SK-N-SH (cell line): ENCODE results near the gene ZNF80.

Experiments
- CHD2 ChIP-seq: fragments of 150-350 bp; IDR thresholded peaks from 2 replicates; pipeline ENCODE4 v1.6.1; 2018; ENCODE audit warnings: low read length; ENCODE audit not compliant: partially characterized antibody
- CTCF ChIP-seq: fragments of 200-600 bp; sonication (generic); IDR thresholded peaks from 2 replicates; pipeline ENCODE4 v1.6.1; 2017; ENCODE audit warnings: antibody characterized with exemption, mild to moderate bottlenecking, moderate library complexity
- ELF1 ChIP-seq: IDR thresholded peaks from 2 replicates; pipeline ENCODE4 v1.4.0; 2012
- GABPA ChIP-seq: IDR thresholded peaks from 2 replicates; pipeline ENCODE4 v1.4.0; 2012; ENCODE audit warnings: low read depth, mild to moderate bottlenecking
- JUND ChIP-seq: IDR thresholded peaks from 2 replicates; pipeline ENCODE4 v1.4.0; 2012
- MEF2A ChIP-seq: IDR thresholded peaks from 2 replicates; pipeline ENCODE4 v1.4.0; 2012; ENCODE audit warnings: low read depth, borderline replicate concordance
- RAD21 ChIP-seq: IDR thresholded peaks from 2 replicates; pipeline ENCODE4 v1.6.1; 2012; ENCODE audit warnings: mild to moderate bottlenecking, low read length
- TEAD4 ChIP-seq: IDR thresholded peaks from 2 replicates; pipeline ENCODE4 v1.4.0; 2012; ENCODE audit warnings: mild to moderate bottlenecking, borderline replicate concordance; ENCODE audit not compliant: insufficient read depth

- TF ChIP-seq CHD2 (no peak), JUND (no peak), ELF1 (no peak), CTCF (no peak), RAD21 (no peak), TEAD4 (no peak), GABPA (no peak), MEF2A (no peak)
Observed at GRCh38 chr3:114206342-114206741, 31.0 kb downstream of the ZNF80 start.
